Right lobe of liver (tissue), 6 donors: Measurements from ENCODE around the gene BPIFB1. TPM values are rescaled to one million over a fixed set of nuclear protein-coding genes. Genes with fewer than 3 reads are reported as not detected.

Experiments
- ATAC-seq, 4 donors: fragments of 200-7000 bp; cut with Tn5 transposase; one replicate each; pipeline ENCODE4 v1.9.1; 2020; ENCODE audit warnings: mild to moderate bottlenecking in 4 of 4, moderate library complexity in 4 of 4
- DNase-seq, 3 donors: peaks; one replicate each; pipeline ENCODE4 v3.0.0-alpha.2; 2020
- H3K27ac ChIP-seq, 3 donors: fragments of 200-600 bp; one replicate each; pipeline ENCODE4 v1.8.0; 2022
- H3K27me3 ChIP-seq, 2 donors: fragments of 200-600 bp; one replicate each; pipeline ENCODE4 v1.8.0; 2022
- H3K36me3 ChIP-seq, 4 donors: fragments of 200-600 bp; sonication (generic) in 1 of 4; one replicate each; pipeline versions ENCODE4 v1.5.1 to v1.8.0; 2017 to 2022; ENCODE audit warnings: control low read depth in 1 of 4
- H3K4me1 ChIP-seq, 4 donors: fragments of 200-600 bp; sonication (generic) in 1 of 4; one replicate each; pipeline versions ENCODE4 v1.5.1 to v1.8.0; 2017 to 2022; ENCODE audit warnings: control low read depth in 1 of 4
- H3K4me3 ChIP-seq, 3 donors: fragments of 200-600 bp; one replicate each; pipeline ENCODE4 v1.8.0; 2022
- H3K9me3 ChIP-seq, 4 donors: fragments of 200-600 bp; sonication (generic) in 1 of 4; one replicate each; pipeline versions ENCODE4 v1.5.1 to v1.8.0; 2017 to 2022; ENCODE audit warnings: control low read depth in 1 of 4
- CTCF ChIP-seq, 4 donors: fragments of 200-600 bp in 3 of 4; fragments of 450-650 bp in 1 of 4; IDR thresholded peaks; one replicate each; pipeline versions ENCODE4 v1.5.1 to v1.8.0; 2016 to 2022; ENCODE audit warnings: antibody characterized with exemption in 4 of 4, mild to moderate bottlenecking in 2 of 4
- POLR2A ChIP-seq: fragments of 450-650 bp; IDR thresholded peaks from one replicate; pipeline ENCODE4 v1.6.1; 2017; ENCODE audit warnings: antibody characterized with exemption, mild to moderate bottlenecking
- WGBS: methylation state at CpG from one replicate; pipeline ENCODE4 v1.1.6; 2018; ENCODE audit warnings: low coverage, low lambda C conversion rate; ENCODE audit not compliant: insufficient coverage; ENCODE audit errors: missing lambda C conversion rate; 5-methylcytosine and 5-hydroxymethylcytosine counted together
- intact Hi-C, 2 donors: fragments of 100-400 bp; cut with DNase I; formaldehyde crosslinking; loops; one replicate each; pipeline versions ENCODE4 v1.11.2 to v1.14.1; 2022
- total RNA-seq, 6 experiments: library from RNA; depleted of rRNA in 2 of 6; stranded (reverse); fragments of >200 nt in 2 of 6; fragmentation: NEBNext Ultra II Directional in 3 of 6; extraction: Animal tissue kit (Norgen Biotek cat#: 25700) in 3 of 6; gene quantifications; one replicate each; pipeline versions ENCODE4 v1.1.0 to v1.2.4, GENCODE V29; 2016 to 2023
- donor health status: DM: no; HTN: yes; CAD: no.
- donor health status: DM: no; HTN: no; CAD: no.
- donor health status: DM: no; HTN: no; CAD: no.
- donor health status: DM: no; HTN: yes; CAD: no.
- donor health status: DM: no; HTN: yes; CAD: no.

BPIFB1 gene
- total RNA-seq, 6 experiments from 2014 or later, result not detected

- DNase-seq, result peak; percentile 63 to 72 (median 64)
- no peaks in the 10 kb centered on the region for H3K27me3 ChIP-seq
- no peaks in the 10 kb centered on the region for H3K9me3 ChIP-seq
- TF ChIP-seq POLR2A, result no peak
- TF ChIP-seq CTCF (IDR thresholded peaks at IDR 0.05), result peak; percentile 77 to 95 (median 88)
- H3K27ac ChIP-seq, result no peak overlapping the region
- intact Hi-C loops, result loop anchor here in 1 of 2 donors (5.0 kb wide), 1 partner anchor 397 kb away; no protein-coding TSS in a partner anchor
- ATAC-seq, result peak; percentile 75 to 90 (median 83)
- H3K36me3 ChIP-seq, result no peaks in the 10 kb centered on the region
- peaks cover 0 to 4% (median 0%) of the 10 kb centered on the region in 4 donors for H3K4me1 ChIP-seq
- H3K4me3 ChIP-seq, result no peak overlapping the region
- WGBS, result 19% methylated on average over 11 of the region's 24 CpGs
Measured at GRCh38 chr20:33299111-33299603, 16.1 kb downstream of the BPIFB1 start.

GRCh38 chr20:33301192-33301930, 18.3 kb downstream of the BPIFB1 start:
- H3K9me3 ChIP-seq, result no peaks in the 10 kb centered on the region
- no peaks in the 10 kb centered on the region for H3K36me3 ChIP-seq
- DNase-seq (no peak), ATAC-seq (no peak)
- H3K4me3 ChIP-seq, result no peak overlapping the region
- H3K4me1 ChIP-seq, result peaks cover 0 to 4% (median 0%) of the 10 kb centered on the region in 4 donors
- TF ChIP-seq POLR2A (no peak), CTCF (IDR thresholded peaks at IDR 0.05) (no peak)
- intact Hi-C loops, result no loop called here
- WGBS, result 55% methylated on average over 7 of the region's 11 CpGs
- no peak overlapping the region for H3K27ac ChIP-seq
- no peaks in the 10 kb centered on the region for H3K27me3 ChIP-seq

- Histone ChIP-seq H3K27ac (no peak overlapping the region), H3K4me3 (no peak overlapping the region), H3K9me3 (no peaks in the 10 kb centered on the region), H3K4me1 (peaks cover 0 to 4% (median 0%) of the 10 kb centered on the region in 4 donors), H3K27me3 (no peaks in the 10 kb centered on the region), H3K36me3 (no peaks in the 10 kb centered on the region)
- no peak for ATAC-seq
- WGBS, result 73% methylated on average over 5 of the region's 6 CpGs
- TF ChIP-seq POLR2A, result no peak
- TF ChIP-seq CTCF (IDR thresholded peaks at IDR 0.05), result no peak
- DNase-seq, result no peak
- intact Hi-C loops, result no loop called here
Measured at GRCh38 chr20:33303595-33303994, 20.6 kb downstream of the BPIFB1 start.

- 20% methylated on average over 1 of the region's 10 CpGs for WGBS
- no peak for DNase-seq
- intact Hi-C loops, result no loop called here
- TF ChIP-seq POLR2A (no peak), CTCF (IDR thresholded peaks at IDR 0.05) (no peak)
- H3K27me3 ChIP-seq, result no peaks in the 10 kb centered on the region
- ATAC-seq, result no peak
- H3K36me3 ChIP-seq, result no peaks in the 10 kb centered on the region
- H3K4me1 ChIP-seq, result peaks cover 0 to 2% (median 0%) of the 10 kb centered on the region in 4 donors
- no peak overlapping the region for H3K27ac ChIP-seq
- no peaks in the 10 kb centered on the region for H3K9me3 ChIP-seq
- H3K4me3 ChIP-seq, result no peak overlapping the region
Measured at GRCh38 chr20:33304046-33304445, 21.0 kb downstream of the BPIFB1 start.
